Large intestine (tissue), 3 donors: ENCODE results near the gene TREM1. TPM values are rescaled to one million over a fixed set of nuclear protein-coding genes. Genes with fewer than 3 reads are reported as not detected.
"Not testable (repeated sequence)": the region's sequence is repeated elsewhere in the genome, so short reads cannot be mapped to it uniquely, and the experiment has no call there.

Source experiments
- DNase-seq, 2 donors: peaks; one replicate each; pipeline versions ENCODE4 v3.0.0 to v3.0.0-alpha.2; 2013
- H3K27ac ChIP-seq: one replicate; pipeline ENCODE4 v1.5.1; 2013; ENCODE audit warnings: low read length
- H3K27me3 ChIP-seq: 2 replicates; pipeline ENCODE4 v1.6.1; 2013; ENCODE audit warnings: low read length; ENCODE audit not compliant: control insufficient read depth, insufficient read depth
- H3K36me3 ChIP-seq: 2 replicates; pipeline ENCODE4 v1.6.1; 2013; ENCODE audit warnings: low read length; ENCODE audit not compliant: control insufficient read depth, insufficient read depth
- H3K4me1 ChIP-seq: one replicate; pipeline ENCODE4 v1.6.1; 2013; ENCODE audit warnings: low read length; ENCODE audit not compliant: control insufficient read depth, insufficient read depth
- H3K4me3 ChIP-seq: one replicate; pipeline ENCODE4 v1.5.1; 2013; ENCODE audit warnings: low read length
- H3K9me3 ChIP-seq: one replicate; pipeline ENCODE4 v1.6.1; 2013; ENCODE audit warnings: mild to moderate bottlenecking, low read depth, low read length, moderate library complexity; ENCODE audit not compliant: control insufficient read depth
- WGBS: methylation state at CpG from one replicate; pipeline ENCODE4 v1.1.5; 2013; ENCODE audit warnings: low lambda C conversion rate; ENCODE audit not compliant: insufficient coverage; 5-methylcytosine and 5-hydroxymethylcytosine counted together
- polyA plus RNA-seq: library from polyadenylated mRNA; unstranded; fragments of 120-200 nt; gene quantifications from one replicate; pipeline ENCODE4 v1.2.1, GENCODE V29; 2013

TREM1 gene
- polyA plus RNA-seq, 1 donor, result 0.06 TPM

DNA sequence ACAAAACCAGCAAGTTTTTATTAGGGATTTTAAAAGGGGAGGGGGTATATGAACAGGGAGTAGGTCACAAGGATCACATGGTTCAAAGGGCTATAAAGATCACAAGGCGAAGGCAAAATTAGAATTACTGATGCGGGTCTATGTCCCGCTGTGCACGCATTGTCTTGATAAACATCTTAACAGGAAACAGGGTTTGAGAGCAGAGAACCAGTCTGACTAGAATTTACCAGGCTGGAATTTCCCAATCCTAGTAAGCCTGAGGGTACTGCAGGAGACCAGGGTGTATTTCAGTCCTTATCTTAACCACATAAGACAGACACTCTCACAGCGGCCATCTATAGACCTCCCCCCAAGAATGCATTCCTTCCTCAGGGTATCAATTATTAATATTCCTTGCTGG, 10.8 kb upstream of the TREM1 start:
- not testable (repeated sequence) for H3K9me3 ChIP-seq, DNase-seq, H3K4me1 ChIP-seq, H3K27ac ChIP-seq, H3K4me3 ChIP-seq, H3K27me3 ChIP-seq, H3K36me3 ChIP-seq
- no CpG with 5 or more reads among the region's 5 CpGs for WGBS

DNA sequence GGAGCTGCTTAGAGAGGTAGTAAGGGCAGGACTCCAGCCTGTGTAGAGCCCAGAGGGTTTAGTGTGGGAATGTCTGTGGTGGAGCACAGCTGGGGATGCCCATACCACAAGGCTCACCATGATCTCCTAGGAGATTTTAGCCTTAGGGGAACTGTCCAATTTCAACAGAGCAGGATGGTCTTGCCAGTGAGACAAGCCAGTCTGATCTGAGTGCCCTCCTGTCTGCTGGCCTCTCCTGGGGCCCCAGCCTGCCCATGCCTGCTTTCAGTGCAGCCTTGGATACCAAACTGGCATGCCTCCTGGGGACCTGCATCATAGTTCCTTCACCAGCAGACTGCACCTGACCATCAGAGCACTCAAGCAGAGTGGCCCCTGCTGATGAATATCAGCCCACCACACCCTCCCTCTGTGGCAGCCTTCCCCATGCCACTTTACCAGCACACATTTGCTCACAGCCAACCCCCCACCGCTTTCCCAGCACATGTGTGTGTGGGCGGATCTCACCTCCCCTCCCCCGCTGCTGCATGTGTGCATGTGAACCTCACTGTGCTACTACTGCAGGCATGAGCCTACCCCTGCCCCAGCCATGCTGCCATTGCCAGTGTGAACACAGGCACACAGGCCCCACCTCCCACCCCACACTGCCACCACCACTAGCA, 7.9 kb upstream of the TREM1 start:
- no CpG with 5 or more reads among the region's 3 CpGs for WGBS

DNA sequence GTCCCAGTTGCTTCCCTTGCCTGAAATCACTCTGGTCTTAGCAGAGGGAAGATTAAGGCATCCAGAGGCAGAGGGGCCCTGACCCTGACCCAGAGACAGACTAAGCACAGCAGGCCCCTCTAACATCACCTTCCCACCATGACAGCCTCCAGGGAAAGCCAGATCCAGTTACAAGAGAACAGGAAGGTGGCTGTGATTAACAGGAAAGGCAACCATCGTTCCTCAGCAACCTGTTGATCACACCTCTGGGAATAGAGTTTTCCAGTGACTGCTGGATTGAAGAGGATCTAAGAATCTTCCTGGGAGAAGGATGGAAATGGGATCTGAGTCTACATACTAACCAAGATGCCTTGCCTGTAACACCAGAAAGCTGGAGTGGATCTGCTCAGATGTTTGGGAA, 5.2 kb upstream of the TREM1 start:
- H3K4me3 ChIP-seq, result no peak overlapping the region

More for the DNA sequence above, 7.9 kb upstream of the TREM1 start:
- Histone ChIP-seq H3K4me1 (no peaks in the 10 kb centered on the region), H3K4me3 (no peak overlapping the region), H3K36me3 (no peaks in the 10 kb centered on the region), H3K27ac (no peak overlapping the region), H3K27me3 (no peaks in the 10 kb centered on the region), H3K9me3 (peaks cover 2% of the 10 kb centered on the region)
- DNase-seq, result no peak

DNA sequence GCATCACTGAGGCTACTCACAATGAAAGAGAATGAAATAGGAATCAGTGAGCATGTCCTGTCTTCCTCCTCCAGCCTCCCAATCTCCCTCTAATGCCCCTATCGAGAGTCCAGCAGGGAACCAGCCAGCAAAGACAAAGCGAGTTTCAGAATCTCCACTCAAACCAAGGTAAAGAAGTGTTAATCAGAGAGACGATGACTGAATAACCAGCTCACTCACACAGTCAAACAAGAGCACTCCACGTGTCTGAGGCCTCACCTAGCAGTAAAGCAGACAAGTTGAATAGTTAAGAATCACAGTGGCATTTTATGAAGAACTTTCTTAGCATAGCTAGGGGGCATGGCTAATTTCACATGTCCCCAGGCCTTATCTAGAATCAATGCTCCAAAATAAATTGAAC, 3.3 kb upstream of the TREM1 start:
- no peak for DNase-seq
- Histone ChIP-seq H3K4me1 (no peaks in the 10 kb centered on the region), H3K9me3 (no peaks in the 10 kb centered on the region), H3K27ac (no peak overlapping the region), H3K27me3 (peaks cover 2% of the 10 kb centered on the region), H3K36me3 (no peaks in the 10 kb centered on the region), H3K4me3 (no peak overlapping the region)
- WGBS, result no CpG with 5 or more reads among the region's 4 CpGs

More for the DNA sequence above, 5.2 kb upstream of the TREM1 start:
- no CpG with 5 or more reads among the region's 1 CpG for WGBS
- Histone ChIP-seq H3K27ac (no peak overlapping the region), H3K9me3 (peaks cover under 1% of the 10 kb centered on the region), H3K4me1 (no peaks in the 10 kb centered on the region), H3K27me3 (no peaks in the 10 kb centered on the region), H3K36me3 (no peaks in the 10 kb centered on the region)
- no peak for DNase-seq

DNA sequence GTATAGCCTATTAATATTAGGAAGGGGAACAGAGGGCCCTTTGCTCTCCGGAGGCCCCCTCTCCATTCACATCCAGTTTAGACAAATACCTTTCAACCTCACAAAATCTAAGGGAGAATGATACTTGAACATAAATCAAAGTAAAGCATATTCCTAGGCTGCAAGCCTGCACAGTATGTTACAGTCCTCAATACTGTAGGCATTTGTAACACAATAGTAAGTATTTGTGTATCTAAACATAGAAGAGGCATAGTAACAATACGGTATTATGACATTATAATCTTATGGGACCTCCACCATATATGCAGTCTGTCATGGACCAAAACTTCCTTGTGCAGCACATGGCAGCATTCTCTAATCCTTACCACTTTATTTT, 2.3 kb upstream of the TREM1 start:
- peaks cover 5% of the 10 kb centered on the region for H3K27me3 ChIP-seq
- no peaks in the 10 kb centered on the region for H3K4me1 ChIP-seq
- no peaks in the 10 kb centered on the region for H3K9me3 ChIP-seq
- no peaks in the 10 kb centered on the region for H3K36me3 ChIP-seq
- peak in 1 of 2 donors; percentile 10 for DNase-seq
- no CpG with 5 or more reads among the region's 2 CpGs for WGBS
- H3K4me3 ChIP-seq, result no peak overlapping the region
- no peak overlapping the region for H3K27ac ChIP-seq

DNA sequence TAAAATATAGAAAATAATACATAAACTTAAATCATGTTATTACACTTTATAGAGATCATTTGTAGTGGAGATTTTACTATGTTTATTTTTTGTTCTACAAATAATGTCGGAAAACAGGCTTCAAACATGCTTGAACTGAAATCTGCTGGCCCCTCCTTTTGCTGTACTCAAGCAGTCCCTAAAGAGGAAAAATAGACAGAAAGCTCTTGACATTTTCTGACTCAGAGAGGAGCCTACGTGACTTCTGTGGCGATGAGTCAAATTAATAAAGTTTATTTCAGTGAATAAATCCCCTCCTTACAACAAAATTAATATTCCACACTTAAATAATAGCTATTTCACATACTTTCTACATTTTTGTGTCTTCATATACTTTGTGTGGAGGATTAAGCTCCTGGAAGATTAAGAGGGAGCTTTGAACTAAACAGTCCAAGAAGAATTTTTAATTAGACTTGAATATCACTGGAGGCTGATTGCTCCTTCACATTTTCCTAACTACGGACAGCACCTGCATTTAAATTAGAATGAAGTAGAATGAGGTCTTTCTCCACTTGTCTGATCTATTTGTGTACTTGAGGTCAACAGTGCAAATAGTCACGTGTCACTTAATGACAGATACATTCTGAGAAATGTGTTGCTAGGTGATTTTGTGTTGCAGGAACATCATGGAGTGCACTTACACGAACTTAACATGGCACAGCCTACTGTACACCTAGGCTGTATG, 1.7 kb upstream of the TREM1 start:
- no peaks in the 10 kb centered on the region for H3K9me3 ChIP-seq
- no peaks in the 10 kb centered on the region for H3K36me3 ChIP-seq
- H3K4me1 ChIP-seq, result no peaks in the 10 kb centered on the region
- WGBS, result 10% methylated on average over 2 of the region's 6 CpGs
- no peak overlapping the region for H3K4me3 ChIP-seq
- H3K27me3 ChIP-seq, result peaks cover 5% of the 10 kb centered on the region
- peak; percentile 52 to 87 for DNase-seq
- no peak overlapping the region for H3K27ac ChIP-seq

DNA sequence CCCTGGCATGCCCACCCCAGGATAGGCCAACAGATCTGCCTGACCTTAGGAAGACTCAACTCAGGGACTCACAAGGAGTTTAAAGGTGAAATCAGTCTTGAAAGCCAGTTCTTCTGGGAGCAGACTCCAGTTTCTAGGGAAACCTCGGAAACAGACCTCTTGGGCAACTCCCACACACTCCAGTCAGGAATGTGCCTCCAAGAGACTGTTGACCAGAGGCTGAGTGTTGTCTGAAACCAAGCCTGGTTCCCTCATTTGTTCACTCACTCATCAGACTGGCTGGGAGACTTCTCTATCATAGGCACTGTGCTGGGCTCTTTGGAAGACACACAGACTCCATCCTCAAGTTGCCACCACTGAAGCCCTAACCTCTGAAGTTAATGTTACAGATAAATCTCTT, 1.8 kb downstream of the TREM1 start:
- no peak for DNase-seq
- no peaks in the 10 kb centered on the region for H3K9me3 ChIP-seq
- H3K4me1 ChIP-seq, result no peaks in the 10 kb centered on the region
- no peak overlapping the region for H3K27ac ChIP-seq
- H3K27me3 ChIP-seq, result peaks cover 9% of the 10 kb centered on the region
- no peak overlapping the region for H3K4me3 ChIP-seq
- no CpG with 5 or more reads among the region's 1 CpG for WGBS
- no peaks in the 10 kb centered on the region for H3K36me3 ChIP-seq

DNA sequence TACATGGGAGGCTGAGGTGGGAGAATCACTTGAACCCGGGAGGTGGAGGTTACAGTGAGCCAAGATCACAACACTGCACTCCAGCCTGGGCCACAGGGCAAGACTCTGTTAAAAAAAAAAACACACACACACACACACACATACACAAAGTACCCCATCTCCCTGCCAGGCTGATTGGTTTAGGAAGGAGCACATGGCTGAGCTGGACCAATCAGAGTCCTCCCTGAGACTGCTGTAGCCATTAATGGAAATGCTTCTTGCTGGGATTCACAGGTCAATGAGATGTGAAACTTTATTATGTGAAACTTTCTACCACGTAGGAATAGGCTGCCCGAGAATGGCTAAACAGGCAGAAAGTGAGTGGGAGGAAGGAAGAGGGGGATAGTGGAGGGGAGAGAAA, 2.9 kb downstream of the TREM1 start:
- H3K4me3 ChIP-seq, result no peak overlapping the region
- peaks cover 9% of the 10 kb centered on the region for H3K27me3 ChIP-seq
- H3K36me3 ChIP-seq, result no peaks in the 10 kb centered on the region
- H3K9me3 ChIP-seq, result no peaks in the 10 kb centered on the region
- no peaks in the 10 kb centered on the region for H3K4me1 ChIP-seq
- H3K27ac ChIP-seq, result no peak overlapping the region
- no peak for DNase-seq
- WGBS, result 85% methylated on average over 2 of the region's 3 CpGs

DNA sequence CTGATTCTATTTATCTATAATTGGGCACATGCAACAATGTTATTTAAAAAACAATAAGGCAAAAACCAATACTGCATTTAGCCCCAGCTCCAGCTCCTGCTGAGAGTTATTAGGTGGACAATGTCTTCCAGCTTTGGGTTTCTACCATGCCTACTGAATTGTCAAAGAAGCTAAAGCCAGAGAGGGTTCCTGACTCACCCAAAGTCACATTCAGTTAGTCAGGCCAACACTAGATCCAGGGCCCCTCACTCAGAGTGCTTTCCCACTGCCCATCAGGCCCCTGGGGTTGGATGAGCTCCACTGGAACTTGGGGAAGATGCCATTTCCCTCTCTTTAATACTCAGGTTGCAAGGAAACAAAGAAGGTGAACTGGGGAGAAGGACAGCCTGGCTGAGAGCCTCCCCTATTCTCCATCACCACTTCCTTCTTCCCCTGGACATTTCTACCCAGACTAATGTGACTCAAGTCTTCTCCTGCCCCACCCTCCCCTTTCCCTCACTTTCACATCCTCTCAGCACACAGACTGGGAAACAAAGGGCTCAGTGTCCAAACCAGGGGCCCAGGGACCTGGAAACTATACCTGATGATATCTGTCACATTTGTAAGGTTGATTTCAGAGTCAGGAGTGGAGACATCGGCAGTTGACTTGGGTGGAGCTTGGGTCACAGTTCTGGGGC, 6.0 kb downstream of the TREM1 start:
- no peak overlapping the region for H3K27ac ChIP-seq
- no peak overlapping the region for H3K4me3 ChIP-seq
- H3K4me1 ChIP-seq, result no peaks in the 10 kb centered on the region
- H3K9me3 ChIP-seq, result no peaks in the 10 kb centered on the region
- no peaks in the 10 kb centered on the region for H3K36me3 ChIP-seq
- no peak for DNase-seq
- no CpG with 5 or more reads among the region's 1 CpG for WGBS
- peaks cover 26% of the 10 kb centered on the region for H3K27me3 ChIP-seq

DNA sequence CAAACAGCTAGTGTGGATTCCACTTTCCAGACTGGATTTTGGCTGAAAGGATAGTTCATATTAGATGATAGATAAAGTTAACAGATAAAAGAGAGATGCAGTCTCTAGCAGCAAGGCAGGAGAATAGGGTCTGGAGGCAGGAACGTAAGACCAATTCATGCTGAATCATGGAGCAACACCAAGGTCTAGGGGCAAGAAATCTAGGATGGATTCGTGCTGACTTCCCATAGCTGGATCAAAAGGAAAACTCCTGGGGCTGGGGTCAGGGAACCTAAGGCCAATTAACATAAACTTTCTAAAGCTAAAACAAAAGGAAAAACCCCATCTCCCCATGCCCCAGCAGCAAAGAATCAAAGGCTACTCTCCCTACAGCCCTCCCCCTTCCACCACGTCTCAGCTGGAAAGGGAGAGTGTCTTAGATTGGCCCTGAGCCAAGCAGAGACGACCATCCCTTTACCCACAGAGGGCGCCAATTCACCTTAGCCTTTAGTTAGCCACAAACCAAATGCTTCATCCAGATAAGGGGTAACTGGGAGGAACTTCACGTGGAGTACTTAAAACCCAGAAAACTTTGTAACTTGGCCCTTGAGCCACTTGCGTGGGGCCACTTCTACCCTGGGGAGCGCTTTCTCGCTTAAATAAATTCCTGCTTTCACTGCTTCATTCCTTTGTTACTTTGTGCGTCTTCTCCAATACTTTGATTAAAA, 7.6 kb downstream of the TREM1 start:
- Histone ChIP-seq H3K27me3 (peaks cover 28% of the 10 kb centered on the region), H3K4me1 (no peaks in the 10 kb centered on the region), H3K36me3 (no peaks in the 10 kb centered on the region), H3K9me3 (no peaks in the 10 kb centered on the region), H3K4me3 (no peak overlapping the region), H3K27ac (no peak overlapping the region)
- peak; percentile 59 to 72 for DNase-seq
- WGBS, result 100% methylated on average over 1 of the region's 10 CpGs
